GM19023 (cell line): ENCODE results near the gene ZNF628.

ENCODE experiments used
- ATAC-seq: cut with Tn5 transposase; IDR thresholded peaks from one replicate; pipeline ENCODE4 v1.9.1; 2021; ENCODE audit warnings: mild to moderate bottlenecking, moderate library complexity; ENCODE audit not compliant: unreplicated experiment

ZNF628 gene

DNA sequence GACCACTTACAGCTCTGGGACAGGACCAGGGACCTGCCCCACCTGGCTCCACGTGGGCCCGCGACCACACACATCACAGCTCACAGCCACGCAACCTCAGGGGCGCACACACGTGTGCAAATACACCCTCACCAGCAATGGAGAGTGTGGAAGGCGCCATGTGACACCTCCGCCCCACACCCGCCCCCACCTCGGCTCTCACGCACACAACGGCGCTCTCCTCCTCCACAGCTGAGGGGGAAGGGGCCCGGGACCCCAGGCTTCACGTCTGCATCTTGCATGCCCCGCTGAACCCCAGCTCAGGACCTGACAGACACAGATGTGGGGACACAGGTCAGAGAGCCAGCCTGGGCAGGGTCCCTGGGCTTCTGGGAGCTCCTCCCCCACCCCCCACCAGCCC lies 26.9 kb upstream of the ZNF628 start:
- ATAC-seq: no peak

DNA sequence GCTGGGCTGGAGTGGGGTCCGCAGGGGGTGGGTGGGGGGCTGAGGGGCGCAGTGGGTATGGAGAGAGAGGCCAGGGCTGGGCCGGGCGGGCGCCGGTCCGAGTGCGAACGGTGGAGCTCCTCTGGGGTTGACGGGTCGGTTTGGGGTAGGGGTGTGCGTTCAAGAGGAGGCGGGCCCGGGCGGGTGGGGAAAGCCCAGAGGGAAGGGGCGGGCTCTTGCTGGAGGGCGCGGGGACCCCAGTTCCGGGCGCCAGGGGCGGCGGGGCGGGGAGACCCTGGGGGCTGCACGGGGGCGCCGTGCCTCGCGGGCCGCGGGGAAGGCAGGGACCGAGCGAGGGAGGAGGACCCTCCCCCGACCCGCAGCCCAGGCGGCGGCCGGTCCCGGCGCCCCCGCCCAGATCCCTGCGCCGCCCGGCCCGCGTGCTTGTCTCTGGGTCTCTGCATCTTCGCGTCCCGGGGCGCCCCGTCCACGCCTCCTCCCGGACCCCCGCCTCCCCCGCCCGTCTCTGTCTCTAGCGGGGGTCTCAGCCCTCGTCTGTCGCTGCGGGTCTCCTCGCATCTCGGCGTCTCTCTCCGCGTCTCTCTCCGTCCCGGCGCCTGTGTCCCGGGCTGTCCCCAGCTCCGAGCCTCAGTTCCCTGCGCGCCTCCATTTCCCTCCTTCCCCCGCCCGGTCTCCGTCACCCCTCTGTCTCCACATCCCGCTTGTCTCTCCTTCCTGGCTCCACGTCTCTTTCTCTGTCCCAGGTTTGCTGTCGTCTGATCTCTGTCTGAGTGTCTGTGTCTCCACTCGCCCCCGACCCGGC lies 25.1 kb upstream of the ZNF628 start:
- no peak for ATAC-seq

DNA sequence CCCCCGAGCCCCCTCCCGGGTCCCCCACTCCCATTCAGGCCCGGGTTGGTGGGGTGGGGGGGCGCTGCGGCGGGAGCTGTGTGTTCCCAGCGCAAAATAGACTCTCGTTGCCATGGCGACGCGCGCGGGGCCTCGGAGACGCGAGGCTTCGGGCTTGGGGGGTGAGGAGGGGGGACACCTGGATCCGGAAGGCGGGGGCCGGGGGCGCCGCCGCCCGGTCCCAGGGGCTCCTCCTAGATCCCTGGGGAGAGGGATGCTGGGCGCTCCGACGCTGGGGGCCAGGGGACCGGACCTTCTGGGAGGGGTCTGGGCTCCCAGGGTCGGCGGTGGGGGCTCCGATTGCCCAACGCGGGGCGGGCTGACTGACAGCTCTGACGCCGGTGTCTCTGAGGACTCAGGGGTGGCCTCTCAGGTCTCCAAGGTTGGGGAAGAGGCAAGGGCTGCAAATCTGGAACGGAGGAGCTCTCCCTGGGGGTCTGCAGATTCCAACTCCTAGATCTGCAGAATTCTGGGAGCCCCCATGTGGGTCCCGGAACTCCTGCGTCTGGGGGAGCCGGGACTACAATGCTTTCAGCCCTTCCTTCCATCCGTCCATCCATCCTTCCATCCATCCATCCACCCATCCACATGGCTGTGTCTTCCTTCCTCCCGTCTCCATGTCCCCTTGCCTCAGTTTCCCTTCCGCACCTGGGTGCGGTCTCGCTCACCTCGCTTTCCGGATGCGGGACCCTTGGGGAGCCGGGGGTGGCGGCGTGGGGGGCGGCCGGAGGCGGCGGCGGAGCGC lies 24.3 kb upstream of the ZNF628 start:
- ATAC-seq: no peak

DNA sequence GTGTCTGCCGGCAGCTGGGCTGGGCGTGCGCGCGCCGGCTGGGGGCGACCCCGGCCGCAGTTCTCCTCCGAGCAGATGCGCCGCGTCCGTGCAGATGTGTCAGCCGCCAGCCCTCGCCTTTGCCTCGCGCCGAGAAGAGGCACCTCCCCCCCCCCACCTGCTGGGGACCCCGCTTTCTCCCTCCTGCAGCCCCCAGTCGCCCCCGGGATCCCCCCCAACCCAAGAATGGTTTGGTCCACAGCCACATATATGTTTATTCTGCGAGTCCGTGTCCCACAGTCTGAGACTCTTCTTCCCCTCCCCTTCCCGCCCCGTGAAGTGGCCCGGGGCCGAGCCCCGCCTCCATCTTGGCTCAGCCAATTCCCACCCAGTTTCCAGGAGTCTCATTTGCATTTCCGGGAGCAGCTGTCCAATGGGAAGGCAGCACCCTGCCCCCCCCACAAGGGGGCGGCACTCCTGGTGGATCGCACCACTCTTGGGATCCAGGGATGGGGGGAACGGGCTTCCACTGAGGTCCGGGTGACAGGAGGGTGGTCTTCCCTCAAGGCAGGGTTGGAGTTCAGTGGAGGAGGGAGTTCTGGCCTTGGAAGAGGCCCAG lies 23.6 kb upstream of the ZNF628 start:
- ATAC-seq: no peak

DNA sequence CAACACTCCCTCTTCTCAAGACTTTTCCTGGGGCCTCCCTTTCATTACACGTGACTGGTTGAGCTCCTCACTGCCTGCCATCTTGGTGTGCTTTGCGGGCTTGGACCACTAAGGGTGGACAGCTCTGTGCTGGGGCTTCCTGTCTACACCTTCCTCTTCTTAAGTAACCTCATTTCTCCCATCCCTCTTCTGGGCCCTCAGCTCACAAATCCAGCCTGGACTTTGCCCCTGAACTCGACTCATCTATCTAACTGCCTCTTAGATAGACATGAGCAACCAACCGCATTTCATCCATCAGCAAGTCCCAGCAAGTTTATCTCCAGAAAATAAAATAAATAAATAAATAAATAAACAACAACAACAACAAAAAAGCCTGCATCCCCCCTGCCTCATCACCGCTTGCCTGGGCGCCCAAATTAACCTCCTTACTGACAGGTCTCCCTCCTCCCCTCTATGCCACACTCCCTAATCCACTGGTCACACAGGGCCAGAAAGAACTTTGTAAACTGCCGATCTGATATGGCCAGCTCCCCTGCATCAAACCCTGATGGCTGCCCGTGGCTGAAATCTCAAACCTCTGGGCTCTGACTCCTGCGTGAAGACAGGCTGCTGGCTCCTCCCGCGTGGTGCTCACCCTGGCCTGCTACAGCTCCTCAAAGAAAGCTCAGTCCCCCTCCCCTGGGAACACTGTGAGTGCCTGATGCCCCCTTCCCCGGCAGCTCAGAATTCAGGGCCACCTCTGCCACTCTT lies 22.7 kb upstream of the ZNF628 start:
- ATAC-seq: no peak

DNA sequence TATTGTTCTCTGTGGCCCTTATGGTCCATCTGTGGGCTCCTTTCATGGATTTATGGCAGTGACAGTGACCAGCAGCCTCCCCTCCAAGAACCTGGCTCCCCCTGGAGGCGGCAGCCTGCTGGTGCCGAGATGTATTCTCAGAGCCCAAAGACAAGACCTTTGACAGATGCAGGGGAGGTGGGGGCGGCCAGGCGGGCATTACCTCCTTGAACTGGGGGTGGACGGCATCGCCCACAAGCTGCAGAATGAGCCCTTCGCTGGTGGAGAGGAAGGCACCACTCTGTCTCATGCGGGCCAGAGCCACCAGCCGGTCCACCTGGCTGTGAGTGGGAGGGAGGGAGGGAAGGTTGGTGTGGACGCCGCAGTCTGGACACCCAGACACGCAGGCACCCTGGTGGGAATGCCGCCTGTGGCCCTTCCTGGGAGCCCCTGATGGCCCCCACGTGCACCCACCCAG lies 21.6 kb upstream of the ZNF628 start:
- no peak for ATAC-seq

DNA sequence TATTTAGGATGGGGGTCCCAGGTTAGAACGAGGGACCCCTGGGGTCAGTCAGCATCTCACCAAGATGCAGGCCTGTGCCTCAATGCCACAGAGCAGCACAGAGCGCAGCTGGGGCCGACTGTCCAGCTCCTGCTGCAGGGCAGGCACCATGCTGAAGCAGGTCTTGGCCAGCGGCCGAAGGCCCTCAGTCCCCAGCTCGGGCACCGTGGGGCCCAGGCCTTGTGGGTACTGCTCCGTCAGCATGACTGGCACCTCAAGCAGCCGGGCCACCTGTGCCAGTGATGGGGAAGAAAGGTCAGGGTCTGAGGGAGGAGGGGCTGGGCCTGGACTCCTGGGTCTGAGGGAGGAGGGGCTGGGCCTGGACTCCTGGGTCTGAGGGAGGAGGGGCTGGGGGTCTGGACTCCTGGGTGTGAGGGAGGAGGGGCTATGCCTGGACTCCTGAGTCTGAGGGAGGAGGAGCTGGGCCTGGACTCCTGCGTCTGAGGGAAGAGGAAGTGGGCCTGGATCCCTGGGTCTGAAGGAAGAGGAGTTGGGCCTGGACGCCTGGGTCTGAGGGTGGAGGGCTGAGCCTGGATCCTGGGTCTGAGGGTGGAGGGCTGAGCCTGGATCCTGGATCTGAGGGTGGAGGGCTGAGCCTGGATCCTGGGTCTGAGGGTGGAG lies 20.7 kb upstream of the ZNF628 start:
- ATAC-seq: no peak

DNA sequence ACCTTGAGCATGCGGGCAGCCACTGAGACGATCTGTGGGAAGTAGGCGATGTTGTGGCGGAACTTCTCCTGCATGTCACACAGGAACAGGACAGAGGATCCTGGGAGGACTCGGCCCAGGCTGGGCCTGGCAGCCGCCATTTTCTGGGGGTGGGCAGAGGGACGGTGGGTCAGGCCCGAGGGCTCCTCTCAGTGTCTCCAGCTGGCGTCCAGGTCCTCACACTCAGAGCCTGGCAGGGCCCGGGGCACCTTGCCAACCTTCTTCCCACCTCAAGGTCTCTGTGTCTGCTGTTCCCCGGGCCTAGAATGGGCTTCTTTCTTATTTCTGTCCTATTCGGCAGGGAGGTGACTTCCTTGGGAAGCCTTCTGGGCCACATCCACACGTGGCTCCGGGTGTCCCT lies 20.1 kb upstream of the ZNF628 start:
- ATAC-seq: no peak

DNA sequence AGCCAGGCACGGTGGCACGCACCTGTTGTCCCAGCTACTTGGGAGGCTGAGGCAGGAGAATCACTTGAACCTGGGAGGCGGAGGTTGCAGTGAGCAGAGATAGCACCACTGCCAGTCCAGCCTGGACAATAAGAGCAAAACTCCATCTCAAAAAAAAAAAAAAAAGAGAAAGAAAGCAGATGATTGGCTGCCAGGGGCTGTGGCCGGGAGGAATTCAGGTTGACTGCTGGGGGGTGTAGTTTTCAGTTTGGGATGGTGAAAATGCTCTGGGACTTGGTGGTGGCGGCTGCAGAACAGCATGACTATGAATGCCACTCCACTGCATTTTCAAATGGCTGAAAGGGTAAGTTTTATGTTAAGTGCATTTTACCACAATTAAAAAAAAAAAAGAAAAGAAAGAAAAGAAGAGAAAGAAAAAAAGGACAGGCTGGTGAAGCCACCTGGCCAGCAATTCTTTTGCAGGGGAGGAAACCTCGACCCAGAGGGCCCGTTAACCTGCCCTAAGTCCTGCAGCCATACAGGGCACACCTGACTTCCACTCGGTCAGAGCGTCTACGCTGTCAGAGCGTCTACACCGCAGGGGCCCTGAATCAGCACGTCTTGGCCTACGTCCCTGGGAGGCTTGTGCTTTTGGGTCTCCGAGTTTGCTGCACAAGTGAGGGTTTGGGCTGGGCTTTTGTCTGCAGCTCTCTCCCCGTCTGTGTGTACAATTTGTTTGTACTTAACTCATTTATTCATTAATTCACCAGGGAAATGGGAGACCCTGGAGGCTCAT lies 18.5 kb upstream of the ZNF628 start:
- ATAC-seq: no peak

DNA sequence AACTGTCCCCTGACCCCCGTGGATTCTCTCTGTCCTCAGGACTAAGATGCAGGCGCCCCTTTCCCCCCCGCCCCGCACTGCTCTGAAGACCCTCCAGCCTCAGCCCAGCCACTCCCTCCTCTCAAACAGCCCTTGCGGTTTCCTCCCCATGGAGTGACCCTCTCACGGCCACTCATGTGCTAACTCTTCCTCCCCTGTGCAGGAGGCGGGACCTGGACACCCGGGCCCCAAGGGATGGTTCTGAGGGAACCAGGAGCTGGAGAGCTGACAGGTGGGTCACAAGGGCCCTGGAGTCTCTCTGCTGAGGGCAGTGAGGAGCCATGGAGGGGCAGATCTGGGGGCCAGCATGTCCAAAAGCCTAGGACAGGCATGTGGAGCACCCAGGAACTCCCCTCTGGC lies 16.9 kb upstream of the ZNF628 start:
- ATAC-seq: no peak

DNA sequence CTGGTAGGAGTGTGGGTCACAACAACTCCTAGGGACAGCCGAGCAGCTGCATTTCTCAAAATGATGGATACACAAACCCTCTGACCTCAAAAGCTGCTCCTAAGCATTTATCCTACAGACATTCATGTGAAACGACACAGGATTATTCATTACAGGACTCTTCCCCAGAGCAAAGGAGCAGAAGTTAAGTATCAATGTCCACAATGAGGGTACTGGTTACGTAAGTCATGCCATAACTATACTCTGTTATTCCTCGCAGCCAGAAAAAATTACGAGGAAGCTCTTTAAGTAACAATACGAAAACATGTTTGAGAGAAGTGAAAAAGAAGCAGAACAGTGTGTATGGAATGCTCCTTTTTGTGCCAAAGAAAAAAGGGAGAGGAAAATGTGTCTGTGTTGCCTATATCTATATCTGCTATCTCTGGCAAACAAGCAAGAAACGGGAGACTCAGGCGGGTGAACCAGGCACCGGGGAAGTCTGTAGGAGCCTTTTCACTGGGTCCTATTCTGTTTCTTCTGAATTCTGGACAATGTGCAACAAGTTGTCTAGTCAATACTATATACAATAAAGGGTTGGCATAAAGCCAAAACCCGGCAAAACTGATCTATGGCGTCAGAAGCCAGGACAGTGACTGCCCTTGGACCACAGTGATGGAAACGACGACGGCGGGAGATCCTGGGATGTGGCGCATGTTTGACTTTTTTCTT lies 16.3 kb upstream of the ZNF628 start:
- ATAC-seq: no peak

DNA sequence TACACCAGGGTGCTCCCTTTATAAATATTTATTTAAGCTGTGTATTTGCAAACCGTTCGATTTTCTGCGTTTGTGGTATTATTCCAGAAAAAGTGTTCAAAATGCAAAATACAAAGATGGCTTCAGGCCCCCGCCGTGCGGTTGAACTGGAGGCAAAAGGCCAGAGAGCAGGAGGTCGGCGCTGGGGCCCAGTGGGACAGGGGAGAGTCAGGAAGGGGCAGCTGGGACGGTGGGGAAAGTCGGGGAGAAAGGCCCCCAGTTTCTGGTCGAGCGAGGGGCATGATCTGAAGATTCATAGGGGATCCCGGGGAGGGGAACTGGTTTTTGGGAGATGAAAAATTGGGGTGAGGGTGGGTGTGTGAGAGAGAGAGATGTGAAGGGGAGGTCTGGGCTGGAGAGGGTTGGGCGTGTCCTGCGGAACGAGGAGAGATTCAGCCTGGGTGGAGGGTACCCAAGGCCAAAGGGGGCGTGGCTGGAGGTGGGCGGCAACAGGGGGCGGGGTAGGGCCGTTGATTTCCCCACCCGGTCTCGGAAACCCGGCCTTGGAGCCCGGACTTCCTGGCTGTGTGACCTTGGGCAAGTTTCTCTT lies 15.7 kb upstream of the ZNF628 start:
- ATAC-seq: no peak

DNA sequence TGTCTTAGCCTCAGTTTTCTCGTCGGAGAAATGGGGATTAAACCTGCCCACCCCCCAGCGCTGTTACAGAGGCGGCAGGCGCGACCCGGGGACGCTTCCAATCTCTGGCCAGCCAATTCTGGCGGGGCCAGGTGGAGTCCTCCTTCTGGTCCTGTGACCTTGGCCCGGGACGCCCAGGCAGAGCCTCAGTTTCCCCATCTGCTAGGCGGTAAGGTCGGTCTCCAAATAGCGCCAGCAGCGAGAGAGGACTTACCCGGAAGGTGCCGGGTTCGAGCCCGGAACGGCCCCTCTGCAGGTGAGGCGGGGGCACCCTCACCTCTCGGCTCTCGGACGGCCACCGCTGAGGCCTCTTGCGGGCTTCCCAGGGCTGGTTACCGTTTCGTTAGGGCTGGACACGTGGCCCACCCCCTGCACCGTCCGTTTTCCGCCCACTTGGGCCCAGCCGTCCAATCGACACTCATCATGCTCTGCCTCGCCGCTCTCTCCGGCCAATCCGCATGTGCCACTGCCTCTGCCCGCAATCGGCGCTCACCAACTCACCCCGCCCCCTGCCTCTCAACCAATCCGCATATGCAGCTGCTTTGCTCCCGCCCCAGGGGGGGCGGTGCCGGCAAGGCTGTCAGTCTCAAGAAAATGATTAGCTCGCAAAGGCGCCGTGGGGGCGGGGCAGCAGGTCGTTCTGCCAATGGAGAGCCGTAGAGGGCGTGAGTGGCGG lies 15.0 kb upstream of the ZNF628 start, which contains the start of gene ISOC2:
Gene ISOC2, minus strand, starts transcription at position 384 of the 715 bp plus-strand sequence. CDS start 5,156 bp downstream, outside the sequence.
- peak; percentile 93 for ATAC-seq

DNA sequence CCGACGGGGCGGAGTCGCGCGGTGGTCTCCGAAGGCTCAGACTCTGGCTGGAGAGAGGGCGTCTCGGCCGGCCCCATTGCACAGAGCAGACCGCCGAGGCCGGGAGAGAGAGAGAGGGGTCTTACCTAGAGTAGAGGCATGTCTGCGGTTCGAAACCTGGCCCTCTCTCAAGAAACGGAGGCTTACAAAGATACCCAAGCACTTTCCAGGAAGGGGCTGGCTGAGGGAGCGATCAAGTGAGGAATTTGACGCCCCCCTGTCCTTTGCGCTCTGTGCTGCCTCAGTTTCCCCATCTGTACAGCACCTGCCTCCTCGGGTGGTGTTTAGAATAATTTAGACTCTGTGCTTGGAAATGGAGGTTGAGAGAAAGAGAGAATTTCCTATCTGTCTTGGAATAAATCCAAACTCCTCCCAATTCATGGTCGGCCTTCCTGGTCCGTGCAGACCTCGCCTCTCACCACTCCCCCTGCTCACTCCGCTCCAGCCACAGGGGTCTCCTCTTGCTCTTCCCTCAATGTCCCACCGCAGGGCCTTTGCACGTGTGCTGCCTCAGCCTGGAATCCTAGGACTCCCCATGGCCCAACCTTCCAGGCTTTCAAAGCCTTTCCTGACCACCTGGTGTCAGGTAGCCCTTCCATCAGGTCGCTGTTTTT lies 14.3 kb upstream of the ZNF628 start:
- ATAC-seq: no peak

DNA sequence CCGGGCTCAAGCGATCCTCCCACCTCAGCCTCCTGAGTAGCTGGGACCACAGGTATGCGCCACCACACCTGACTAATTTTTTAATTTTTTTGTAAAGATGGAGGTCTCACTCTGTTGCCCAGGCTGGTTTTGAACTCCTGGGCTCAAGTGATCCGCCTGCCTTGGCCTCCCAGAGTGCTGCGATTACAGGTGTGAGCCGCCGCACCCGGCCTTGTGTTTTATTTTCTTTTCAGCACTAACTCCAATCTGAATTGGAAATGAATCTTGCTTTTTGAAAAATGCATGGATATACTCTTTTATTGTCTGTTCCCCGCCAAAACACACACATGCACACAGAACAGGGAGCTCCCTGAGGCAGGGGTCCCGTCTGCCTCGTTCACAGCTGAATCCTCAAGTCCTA lies 13.7 kb upstream of the ZNF628 start:
- no peak for ATAC-seq

DNA sequence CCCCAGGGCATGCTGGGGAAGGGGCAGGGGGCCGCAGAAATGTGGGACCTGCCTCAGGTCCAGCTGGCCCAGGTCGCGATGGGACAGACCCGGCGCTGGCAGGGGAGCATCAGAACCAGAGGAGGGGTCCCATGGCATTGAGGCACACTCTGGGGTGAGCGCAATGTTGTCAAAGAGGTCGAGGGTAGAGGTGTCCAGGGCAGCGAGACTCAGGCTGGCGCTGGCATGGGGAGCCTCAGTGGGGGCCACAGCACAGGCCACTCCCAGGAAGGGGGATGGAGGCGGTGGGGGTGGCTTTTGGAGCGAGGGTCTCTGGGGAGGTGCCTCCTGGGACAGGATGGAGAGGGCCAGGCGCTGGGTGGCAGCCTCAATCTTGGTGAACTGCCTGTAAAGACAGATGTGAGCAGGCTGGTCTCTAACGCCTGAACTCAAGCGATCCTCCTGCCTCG lies 12.8 kb upstream of the ZNF628 start:
- no peak for ATAC-seq

DNA sequence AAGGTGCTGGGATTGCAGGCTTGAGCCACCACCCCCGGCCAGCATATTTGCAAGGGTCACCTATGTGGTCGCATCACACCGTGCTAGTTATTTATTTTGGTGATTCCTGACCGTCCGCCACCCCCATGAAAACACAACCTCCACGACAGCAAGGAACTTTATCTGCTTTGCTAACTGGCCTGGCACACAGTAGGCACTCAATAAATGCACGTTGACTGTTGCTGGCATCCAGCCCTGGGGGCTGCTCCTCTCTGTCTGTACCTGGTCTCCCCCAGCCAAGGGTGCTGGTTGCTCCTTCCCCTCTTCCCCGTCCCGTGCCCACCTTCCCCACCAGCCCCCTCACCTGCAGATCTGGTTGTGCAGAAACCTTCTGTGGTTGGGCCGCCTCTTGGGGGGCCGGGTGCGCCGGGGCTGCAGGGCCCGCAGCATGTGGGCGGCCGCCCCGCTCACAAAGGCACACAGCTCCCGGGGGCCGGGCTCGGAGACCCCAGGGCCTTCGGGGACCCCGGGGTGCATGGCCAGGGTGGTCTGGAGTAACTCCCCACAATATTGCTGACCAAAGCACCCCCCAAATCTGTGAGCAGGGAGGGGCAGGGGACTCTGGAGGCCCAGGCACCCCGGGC lies 12.3 kb upstream of the ZNF628 start:
- ATAC-seq: no peak
